CD4-positive, alpha-beta T cell treated with Interleukin-2 at 100 ng/mL for 4 hours (primary cell): ENCODE results near the gene PRKCZ.
"Not testable (repeated sequence)": the region's sequence is repeated elsewhere in the genome, so short reads cannot be mapped to it uniquely, and the experiment has no call there.

Experiments used
- DNase-seq: peaks from one replicate; pipeline ENCODE4 v3.0.0-alpha.2; 2020; ENCODE audit warnings: low spot score

PRKCZ gene

DNA sequence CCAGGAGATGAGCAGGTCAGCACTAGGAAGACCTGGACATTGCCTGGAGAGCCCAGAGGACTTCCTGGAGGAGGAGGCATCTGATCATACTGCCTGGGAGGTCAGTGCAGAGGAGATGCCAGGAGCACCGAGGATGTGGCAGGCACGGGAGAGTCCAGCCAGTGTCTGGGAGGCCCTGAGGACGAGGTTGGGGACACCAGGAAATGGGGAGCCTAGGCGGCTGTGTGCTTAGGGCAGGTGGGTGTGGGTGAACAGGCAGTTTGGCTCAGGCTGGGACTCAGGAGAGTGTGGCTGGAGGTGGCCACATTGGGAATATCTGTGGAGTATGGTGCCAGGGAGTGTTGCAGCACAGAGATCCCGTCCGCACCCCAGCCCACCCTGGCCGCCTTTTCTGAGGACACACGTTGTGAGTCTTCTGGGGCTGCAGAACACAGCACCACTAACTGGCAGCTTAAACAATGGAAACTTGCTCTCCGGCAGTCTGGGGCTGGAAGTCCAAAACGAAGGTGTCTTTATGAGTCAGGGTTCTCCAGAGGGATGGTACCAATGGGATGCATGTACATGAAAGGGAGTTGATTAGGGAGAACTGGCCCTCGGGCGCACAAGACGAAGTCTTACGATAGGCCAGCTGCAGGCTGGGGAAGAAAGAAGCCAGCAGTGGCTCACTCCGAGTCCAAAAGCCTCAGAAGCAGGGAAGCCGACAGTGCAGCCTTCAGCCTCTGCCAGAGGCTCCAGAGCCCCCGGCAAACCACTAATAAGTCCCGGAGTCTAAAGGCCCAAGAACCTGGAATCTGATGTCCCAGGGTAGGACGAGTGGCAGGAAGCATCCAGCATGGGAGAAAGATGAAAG lies 86.4 kb downstream of the PRKCZ start:
- DNase-seq, result no peak

DNA sequence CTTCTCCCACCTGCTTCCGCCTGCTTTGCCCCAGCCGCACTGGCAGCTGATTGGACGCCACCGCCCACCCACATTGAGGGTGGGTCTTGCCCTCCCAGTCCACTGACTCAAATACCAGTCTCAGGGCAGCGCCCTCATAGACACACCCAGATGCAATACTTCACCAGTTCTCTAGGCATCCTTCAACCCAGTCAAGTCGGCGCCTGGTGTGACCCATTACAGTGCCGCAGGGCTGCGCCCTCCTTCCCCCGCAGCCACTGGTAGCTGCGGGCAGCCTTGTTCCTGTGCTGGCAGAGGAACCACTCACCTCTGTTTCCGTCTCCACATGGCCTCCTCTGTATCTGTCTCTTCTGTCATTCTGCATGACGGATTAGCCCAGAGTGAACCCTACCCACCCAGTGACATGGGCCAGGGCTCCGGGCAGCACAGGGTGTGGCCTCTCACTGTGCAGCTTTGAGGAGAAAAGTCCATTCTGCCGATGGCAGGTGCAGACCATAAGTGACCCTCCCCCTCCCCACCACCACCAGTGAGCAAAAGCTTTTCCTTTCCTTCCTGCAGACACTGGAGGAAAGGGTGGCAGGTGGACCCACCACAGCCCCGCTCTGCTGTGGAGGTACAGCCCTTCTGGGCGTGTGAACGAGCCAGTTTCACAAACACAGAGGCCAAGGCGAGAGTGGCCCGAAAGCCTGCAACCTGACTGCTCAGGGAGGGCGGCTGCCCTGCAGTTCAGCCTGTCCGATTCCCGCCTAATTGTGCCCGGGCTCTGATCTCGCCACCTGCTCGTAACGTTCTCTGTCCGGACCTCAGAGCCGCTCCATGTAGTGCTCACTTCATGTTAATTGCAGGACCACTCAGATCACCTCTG lies 87.3 kb downstream of the PRKCZ start:
- DNase-seq, result no peak

GRCh38 chr1:2139156-2139555 lies 88.9 kb downstream of the PRKCZ start:
- not testable (repeated sequence) for DNase-seq

DNA sequence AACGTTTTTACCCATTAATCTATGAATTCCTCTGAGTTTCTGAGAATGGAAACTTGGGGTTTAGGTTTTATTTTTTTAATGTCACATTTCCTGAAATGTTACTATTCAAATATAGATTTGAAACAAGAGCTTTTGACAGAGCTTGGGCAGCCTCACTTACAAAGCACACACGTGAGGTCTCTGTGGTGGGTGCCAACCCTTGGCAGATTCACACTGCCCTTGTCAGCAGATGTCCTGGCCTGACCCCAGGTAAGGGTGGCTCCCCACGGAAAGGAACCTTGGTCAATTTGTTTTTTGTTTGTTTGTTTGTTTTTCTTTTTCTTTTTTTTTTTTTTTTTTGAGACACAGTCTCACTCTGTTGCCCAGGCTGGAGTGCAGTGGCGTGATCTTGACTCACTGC lies 90.8 kb downstream of the PRKCZ start:
- DNase-seq, result no peak

DNA sequence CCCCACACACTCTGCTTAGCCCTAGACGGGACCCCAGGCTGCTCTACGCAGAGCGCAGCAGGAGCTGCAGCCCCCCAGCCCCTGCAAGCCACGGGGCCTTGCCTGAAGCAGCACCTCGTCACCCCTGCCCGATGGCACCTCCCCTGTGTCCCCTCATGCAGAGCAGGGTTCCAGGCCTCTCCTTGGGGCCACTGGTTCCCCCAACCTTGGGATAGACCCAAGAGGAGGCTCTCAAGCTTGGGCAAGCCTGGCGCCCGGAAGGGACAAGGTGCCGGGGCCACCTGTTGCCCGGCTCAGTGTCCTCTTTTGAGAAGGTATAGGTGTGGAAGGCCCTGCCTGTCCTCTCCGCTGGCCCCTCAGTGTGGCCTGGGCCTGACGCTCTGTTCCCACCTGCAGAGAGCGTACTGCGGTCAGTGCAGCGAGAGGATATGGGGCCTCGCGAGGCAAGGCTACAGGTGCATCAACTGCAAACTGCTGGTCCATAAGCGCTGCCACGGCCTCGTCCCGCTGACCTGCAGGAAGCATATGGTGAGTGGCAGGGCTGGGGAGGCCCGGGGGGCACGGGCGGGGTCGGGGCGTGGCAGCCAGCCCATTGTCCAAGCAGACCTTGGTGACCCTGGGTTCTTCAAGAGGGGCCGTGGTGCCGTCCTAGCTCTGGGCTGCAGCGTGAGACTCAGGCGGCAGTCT lies 93.7 kb downstream of the PRKCZ start:
- DNase-seq, result no peak

- DNase-seq, result no peak
These were observed 94.4 kb downstream of the PRKCZ start for GRCh38 chr1:2144501-2145090.

- DNase-seq, result no peak
These were observed 96.0 kb downstream of the PRKCZ start for GRCh38 chr1:2145946-2146835.

DNA sequence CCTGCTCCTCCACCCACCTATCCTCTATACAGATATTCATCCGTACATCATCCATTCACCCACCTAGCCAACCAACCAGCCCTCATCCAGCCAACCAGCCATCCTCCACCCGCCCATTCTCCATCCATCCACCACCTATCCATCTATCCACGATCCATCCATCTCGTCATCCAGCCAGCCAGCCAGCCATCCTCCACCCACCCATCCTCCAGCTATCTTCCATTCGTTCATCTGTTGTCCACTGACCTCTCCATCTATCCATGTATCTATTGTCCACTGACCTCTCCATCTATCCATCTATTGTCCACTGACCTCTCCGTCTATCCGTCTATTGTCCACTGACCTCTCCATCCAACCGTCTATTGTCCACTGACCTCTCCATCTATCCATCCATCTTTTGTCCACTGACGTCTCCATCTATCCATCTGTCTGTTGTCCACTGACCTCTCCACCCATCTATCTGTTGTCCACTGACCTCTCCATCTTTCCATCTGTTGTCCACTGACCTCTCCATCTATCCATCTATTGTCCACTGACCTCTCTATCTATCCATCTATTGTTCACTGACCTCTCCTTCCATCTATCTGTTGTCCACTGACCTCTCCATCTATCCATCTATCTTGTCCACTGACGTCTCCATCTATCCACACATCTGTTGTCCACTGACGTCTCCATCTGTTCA lies 96.8 kb downstream of the PRKCZ start:
- DNase-seq, result no peak

DNA sequence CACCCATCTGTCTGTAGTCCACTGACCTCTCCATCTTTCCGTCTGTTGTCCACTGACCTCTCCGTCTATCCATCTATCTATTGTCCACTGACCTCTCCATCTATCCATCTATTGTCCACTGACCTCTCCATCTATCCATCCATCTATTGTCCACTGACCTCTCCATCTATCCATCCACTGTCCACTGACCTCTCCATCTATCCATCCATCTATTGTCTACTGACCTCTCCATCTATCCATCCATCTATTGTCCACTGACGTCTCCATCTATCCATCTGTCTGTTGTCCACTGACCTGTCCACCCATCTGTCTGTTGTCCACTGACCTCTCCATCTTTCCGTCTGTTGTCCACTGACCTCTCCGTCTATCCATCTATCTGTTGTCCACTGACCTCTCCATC lies 97.7 kb downstream of the PRKCZ start:
- not testable (repeated sequence) for DNase-seq

GRCh38 chr1:2148691-2149090 lies 98.5 kb downstream of the PRKCZ start:
- DNase-seq, result peak; percentile 70

GRCh38 chr1:2150801-2151200 lies 100.6 kb downstream of the PRKCZ start:
- no peak for DNase-seq

DNA sequence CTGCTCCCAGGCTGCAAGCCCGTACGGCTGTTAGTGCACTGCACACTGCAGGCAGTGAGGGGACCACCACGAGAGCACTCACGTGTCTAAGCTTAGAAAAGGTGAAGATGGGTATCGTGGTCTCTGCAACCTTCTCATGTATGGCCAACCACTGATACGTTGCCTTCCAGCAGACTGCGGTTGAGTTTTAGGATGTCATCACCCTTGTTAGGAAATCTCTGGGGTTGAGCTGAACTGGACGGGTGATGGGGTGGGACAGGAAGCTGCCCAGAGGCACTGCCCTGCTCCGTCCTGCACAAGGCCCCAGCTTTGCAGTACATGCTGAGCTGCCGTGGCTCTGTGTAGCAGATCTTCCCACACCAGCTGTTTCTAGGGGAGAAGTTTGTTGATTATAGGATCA lies 101.0 kb downstream of the PRKCZ start:
- DNase-seq, result no peak

DNA sequence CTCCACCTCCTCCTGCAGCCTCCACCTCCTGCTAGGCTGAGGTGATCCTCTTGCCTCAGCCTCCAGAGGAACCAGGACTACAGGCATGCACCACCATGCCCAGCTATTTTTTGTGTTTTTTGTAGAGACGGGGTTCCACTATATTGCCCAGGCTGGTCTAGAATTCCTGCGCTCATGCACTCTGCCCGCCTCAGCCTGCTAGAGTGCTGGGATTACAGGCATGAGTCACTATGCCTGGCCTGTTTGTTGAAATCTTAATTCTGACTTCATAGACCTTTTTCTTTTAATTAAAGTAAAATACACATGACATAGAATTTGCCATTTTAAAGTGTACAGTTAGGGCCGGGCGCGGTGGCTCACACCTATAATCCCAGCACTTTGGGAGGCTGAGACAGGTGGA lies 101.7 kb downstream of the PRKCZ start:
- DNase-seq, result no peak

DNA sequence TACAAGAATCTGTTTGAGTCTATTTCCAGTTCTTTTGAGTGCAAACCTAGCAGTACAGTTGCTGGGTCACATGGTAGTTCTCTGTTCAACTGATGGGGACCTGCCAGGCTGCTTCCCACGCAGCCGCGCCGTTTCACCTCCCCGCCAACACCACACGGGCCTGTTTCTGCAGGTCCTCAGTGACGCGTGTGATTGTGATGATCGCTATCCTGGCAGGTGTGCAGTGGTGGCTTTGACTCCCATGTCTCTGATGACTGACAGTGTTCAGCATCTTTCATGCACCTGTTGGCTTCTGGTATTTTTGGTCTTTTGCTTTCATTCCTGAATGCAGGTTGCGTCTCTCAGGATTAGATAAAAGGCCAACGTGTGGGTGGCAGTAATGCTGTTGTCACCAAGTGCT lies 102.7 kb downstream of the PRKCZ start:
- no peak for DNase-seq

DNA sequence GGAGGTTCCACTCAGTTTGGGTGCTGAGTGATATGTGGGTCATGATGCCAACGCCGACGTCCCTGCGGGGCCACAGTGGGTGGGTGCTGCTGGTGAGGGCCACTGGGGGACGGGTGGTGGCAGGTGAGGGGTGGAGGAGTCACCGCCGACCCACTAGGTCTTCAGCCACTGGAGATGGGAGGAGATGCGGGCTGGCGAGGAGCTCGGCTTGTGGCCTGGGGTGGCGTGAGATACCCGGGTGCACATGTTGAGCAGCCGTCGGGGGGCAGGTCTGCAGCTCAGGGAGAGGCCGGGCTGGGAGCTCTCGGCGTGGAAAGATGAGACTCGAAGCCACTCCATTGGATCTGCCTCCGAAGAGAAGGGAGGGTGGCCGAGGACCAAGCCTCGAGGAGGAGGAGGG lies 103.8 kb downstream of the PRKCZ start:
- DNase-seq, result no peak

DNA sequence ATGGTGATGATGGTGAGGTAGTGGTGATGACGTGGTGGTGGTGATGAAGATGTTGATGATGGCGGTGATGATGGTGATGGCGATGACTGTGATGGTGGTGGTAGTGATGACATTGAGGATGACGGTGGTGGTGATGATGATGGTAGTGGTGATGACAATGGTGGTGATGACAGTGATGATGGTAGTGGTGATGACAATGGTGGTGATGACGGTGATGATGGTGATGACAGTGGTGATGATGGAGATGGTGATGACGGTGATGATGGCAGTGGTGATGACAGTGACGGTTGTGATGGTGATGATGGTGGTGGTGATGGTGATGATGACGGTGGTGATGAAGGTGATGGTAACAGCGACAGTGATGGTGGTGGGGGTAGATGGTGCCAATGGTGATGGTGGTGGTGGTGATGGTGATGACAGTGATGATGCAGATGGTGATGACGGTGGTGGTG lies 105.0 kb downstream of the PRKCZ start:
- no peak for DNase-seq

DNA sequence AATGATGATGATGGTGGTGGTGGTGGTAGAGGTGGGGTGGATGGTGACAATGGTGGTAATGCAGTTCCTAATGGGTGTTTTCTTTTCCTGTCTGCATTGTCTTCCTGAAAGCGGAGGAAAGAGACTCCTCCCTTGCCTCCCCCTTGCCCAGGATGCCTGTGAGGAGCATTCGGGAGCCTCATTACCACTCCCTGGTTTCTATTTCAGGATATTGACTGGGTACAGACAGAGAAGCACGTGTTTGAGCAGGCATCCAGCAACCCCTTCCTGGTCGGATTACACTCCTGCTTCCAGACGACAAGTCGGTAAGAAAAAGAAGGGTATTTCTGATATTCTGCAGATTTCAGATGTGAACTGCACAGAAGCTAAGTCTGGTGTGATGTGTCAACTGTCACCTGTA lies 105.6 kb downstream of the PRKCZ start:
- DNase-seq, result no peak

- no peak for DNase-seq
These were observed 106.7 kb downstream of the PRKCZ start for GRCh38 chr1:2156866-2157265.

DNA sequence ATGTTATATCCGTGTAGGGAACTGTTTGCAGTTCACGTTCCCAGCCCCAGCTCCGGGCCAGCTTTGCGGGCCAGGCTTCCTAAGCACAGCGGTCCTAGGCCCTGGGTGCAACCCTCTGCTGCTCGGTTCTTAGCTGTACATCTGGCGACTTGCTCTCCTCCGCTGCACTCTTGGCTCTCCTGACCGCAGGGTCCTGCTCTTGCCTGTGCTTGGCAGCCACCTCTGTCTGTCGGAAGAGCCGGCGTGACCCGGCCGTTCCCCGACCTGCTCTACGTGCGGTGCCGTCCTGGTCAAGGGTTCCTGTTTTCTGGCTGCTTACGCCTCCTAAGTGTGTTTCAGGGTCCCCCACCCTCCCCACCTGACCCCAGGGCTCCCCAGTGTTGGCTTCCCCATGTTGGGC lies 107.6 kb downstream of the PRKCZ start:
- DNase-seq, result no peak

- no peak for DNase-seq
These were observed 108.1 kb downstream of the PRKCZ start for GRCh38 chr1:2158272-2158671.

GRCh38 chr1:2159124-2159523 lies 108.9 kb downstream of the PRKCZ start:
- DNase-seq, result no peak
